ENCODE results near the gene FGGY.
"Not testable (repeated sequence)": the region's sequence is repeated elsewhere in the genome, so short reads cannot be mapped to it uniquely, and the experiment has no call there.

The FGGY gene

DNA sequence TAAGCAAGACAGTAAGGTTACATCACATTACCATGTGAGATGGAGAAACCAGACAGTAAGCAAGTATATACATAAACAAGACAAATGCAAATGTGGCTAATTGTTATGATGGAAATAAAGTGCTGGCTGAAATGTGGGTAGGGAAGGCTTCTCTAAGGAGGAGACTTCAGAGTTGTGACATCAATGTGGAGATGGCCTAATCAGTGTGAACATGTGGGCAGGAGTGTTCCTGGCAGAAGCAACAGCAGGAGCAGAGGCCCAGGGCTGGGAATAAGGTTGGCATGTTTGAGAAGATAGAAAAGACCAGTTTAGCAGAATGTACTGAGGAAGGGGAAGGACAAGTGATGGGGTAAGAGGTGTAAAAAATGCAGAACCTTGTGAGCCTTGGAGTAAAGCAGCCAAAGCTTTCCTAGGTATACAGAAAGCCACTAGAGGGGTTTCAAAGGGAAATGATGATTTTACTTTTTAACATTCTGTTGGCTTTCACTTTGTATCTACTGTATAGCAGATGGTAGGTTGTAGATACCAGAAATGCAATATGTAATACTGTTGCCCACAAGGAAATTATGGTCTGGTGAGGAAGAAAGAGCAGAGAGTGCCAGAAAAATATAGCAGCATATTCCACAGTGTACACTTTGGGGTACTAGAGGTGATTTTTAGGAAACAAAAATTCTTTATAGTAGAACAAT is 197.4 kb downstream of the FGGY start:
- DNase-seq = no peak

DNA sequence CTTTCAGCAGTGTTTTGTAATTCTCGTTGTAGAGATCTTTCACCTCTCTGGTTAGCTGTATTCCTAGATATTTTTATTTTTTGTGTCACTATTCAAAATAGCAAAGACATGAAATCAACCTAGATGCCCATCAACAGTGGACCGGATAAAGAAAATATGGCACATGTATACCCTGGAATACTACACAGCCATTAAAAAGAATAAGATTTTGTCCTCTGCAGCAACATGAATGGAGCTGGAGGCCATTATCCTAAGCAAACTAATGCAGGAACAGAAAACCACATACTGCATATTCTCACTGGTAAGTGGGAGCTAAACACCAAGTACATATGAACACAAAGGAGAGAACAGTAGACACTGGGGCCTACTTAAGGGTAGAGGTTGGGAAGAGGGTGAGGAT is 199.3 kb downstream of the FGGY start:
- not testable (repeated sequence) for DNase-seq

DNA sequence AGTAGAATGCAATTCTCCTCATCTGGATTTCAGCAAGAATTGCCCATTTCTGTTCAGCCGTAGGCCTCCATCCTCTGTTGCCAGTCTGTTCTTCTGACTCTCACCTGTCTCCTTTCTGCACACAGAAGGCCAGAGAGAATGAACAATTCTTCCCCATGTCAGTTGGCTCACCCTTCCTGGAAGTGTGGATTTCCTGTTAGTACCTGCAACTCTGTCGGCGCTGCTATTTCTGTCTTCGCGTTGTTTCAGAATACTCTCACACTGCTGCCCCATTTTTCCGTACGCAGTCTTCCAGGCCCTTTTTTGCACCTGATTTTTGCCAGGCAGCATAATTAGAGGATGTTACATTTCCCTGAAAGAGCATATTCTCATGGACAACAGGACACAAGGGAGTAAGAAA is 200.7 kb downstream of the FGGY start:
- DNase-seq = no peak

DNA sequence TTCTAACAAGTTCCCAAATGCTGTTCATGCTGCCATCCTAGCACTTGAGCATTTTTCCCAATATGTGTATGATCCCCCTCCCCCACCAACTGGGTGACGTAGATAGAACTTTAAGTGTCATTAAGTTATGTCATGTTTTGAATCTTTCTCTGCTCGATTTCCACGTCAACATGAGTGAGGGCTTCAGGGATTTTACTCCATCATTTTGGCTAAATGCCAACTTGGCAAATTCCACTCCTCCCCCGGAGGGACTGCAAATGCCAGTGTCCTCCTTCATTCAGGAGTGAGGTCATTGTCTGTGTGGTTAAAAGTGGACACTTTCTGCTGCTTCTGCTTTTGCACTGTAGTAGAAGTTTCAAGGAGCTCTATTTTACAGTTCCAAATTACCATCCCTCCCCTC is 201.7 kb downstream of the FGGY start:
- no peak for DNase-seq

DNA sequence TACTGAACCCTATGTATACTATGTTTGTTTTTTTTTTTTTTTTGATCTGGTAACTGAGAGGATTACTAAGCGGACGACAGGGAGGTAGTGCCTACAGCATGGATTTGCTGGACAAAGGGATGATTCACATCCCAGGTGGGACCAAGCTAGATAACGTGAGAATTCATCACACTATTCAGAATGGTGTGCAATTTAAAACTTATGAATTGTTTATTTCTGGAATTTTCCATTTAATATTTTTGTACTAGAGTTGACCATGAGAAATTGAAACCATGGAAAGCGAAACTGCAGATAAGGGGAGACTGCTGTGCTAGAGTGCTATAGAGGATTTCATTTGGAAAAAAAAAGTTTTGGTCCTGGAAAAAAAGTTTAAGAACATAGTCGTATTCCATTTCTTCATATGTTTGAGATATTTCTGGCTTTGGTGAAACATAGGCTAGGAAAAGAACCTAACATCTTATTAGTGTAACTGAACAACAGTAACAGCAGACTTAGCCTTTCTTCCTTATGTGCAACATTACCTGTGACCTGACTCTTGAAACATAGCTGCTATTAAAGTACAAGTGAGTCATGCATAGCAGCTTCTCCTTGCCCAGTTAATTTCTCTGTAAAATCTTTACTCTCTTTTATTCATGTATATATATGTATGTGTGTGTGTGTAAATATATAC is 202.5 kb downstream of the FGGY start:
- no peak for DNase-seq

DNA sequence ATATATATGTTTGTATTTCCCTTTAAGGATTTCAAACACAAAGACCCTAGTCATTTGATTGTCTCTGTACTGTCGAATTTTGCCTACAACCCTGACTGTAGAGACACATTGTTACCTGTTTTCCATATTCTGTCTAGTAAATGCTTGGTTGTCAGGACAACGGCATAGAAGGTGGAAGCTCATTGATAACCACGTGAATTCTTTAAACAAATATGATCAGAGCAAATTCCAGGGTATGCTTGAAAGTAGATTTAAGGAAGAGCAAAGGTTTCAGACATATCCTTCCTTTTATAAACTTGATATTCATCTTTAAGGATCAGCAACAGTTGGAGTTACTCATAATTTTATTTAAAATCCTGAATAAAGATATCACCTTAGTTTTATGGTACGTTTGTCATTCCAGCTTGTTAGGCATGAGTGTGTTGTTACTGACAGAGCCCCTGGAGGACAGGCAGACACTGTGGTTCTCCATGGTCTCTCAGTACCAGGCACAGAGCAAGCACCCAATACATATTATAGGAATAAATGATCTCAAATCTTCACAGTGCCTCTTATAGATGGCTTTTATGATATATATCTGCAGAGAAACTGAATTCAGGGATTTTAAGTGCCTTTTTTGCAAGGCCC is 203.2 kb downstream of the FGGY start:
- DNase-seq = no peak

DNA sequence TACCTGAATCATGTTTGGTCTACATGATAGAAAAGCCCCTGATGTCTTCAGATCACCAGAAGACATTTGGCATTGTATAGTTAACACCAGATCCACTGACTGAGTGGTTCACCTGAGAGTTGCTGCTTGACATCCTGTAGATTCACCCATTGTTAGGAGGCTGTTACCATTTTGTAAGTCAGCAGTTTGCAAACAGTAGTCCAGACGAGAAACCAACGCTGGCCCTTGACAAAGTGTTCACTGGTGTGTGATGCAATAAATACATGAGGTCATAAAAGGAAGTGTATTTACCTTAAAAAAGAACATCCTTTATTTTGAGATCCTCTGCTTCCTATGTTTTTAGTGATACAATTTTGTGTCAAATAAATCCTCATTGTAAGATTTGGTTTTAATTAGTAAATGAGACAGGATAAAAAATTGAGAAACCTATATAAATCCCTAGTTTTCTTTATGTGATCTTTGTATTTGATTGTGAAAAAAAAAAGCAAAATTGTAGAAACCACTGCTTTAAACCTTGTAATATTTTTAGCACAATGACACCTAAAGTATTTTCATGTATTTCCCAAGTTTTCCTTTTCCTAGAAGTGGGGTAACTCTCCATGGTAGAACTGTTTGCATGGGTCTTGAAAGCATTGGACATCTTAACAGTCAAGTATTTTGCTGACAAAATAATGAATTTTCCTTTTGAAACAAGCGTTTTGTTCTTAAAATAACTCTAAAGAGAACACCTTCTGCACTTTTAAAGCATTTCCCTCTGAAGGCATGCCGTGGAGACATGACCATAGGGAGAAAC is 204.3 kb downstream of the FGGY start:
- no peak for DNase-seq

DNA sequence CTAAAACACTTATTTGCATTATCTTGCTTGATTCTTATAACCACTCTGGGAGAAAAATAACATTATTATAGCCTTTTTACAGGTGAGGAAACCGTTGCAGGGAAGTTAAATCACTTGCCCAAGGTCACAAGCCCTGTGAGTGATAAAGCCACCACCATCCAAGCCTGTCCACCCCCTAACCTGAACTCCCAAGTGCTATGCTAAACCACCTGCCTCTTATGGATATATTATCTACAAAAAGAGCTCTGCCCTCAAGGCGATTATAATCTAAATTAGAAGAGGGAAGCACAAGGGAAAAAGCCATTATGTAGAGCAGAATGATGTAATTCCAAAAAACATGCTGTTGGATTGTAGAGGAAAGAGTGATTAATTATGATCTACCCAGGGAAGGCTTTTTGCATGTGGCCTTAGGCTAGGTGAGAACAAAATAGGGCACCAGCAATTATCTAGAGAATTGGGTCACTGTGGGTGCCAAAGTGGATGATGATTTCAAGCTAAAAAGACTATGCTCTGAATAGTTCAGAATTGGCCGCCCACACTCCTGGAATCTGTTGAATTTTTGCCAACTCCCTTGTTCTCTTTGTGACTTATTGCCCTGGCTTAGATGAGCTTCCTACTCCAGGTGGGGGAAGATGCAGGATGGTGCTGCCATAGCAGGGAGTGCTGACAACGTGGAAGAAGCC is 205.3 kb downstream of the FGGY start:
- no peak for DNase-seq

DNA sequence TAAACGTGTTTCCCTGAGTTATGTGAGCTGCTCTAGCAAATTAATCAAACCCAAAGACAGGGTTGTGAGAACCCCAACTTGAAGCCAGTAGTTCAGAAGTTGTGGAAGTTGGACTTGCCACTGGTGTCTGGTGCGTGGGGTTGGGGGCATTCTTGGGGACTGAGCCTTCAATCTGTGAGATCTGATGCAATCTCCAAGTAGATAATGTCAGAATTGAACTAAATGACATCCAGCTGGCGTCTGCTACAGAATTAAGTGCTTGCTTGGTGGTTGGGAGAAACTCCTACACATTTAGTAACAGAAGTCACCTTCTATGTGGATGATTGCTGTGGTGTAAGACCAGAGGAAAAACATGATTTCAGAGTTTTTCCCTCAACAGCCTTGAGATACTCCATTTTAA is 207.4 kb downstream of the FGGY start:
- no peak for DNase-seq

DNA sequence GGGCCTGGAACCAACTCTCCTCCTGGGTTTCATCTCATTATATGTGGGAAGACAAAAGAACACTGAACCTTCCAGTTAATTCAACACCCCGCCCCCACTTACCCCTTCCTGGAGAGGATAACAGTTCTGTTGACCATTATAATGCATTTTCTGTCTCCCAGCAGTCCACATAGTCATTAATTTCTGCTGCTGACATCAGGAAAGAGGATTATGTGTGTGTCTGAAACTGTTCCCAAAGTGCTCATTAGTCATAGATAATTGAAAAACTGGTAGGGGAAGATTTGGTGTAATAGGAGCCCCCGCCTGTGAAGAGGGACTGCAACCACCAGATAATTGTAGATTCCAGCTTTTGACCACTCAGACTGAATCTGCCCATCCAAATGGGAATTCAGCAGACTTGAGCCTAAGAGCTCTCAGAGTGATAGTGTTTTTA is 208.7 kb downstream of the FGGY start:
- no peak for DNase-seq

DNA sequence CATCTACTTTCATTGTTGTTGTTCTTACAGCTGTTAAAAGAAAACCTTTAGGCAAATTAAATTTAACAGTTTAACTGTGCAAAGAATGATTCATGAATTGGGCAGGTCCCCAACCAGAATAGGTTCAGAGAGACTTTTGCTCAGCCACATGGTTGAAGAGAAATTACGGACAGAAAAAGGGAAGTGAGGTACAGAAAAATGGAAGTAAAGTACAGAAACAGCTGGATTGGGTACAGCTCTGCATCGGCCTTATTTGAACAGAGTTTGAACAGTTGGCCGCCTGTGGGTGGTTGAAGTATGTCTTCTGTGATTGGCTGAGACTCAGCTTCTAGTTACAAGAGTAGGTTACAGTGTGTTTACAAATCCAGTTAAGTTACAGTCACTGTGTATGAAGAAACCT is 210.1 kb downstream of the FGGY start:
- no peak for DNase-seq

DNA sequence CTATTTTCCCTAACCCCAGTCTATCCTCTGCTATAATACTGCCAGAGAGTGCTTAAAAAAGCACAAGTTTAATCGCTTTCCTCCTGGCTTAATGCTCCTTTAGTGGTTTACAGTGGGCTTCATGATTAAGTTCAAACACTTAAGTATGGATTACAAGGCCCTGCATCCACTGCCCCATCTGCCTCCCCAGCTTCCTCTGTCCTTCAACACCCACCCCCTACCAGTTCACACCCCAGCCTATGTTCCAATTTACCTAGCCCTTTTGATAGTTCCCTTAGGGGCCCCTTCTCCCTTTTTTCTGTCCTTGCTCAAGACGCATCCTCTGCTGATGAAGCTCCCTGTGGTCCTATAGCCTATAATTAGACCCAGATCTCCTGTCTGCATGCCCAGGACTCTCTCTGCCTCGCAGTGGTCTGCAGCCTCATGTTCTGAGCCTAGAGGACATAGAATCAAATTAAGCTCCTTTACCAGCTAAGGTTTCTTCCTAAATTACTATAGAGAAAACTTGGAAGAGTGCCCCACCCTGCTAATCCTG is 212.5 kb downstream of the FGGY start:
- DNase-seq = no peak

DNA sequence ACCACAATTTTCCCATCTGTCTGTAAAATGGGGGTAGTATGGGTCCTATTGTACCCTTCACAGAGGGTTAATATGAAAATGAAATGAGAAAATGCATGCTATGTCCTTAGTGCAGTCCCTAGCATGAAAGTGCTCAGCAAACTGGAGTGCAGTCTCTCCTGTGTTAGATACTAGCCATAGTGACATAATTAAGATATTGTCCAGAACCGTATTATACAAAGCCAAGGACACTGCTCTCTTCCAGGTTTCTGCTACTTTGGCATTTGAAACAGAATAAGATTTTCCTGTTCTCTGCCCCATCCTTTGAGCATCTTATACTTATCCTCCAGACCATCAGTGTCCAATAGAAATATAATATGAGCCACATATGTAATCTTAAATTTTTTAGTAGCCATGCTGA is 213.4 kb downstream of the FGGY start:
- DNase-seq = no peak

DNA sequence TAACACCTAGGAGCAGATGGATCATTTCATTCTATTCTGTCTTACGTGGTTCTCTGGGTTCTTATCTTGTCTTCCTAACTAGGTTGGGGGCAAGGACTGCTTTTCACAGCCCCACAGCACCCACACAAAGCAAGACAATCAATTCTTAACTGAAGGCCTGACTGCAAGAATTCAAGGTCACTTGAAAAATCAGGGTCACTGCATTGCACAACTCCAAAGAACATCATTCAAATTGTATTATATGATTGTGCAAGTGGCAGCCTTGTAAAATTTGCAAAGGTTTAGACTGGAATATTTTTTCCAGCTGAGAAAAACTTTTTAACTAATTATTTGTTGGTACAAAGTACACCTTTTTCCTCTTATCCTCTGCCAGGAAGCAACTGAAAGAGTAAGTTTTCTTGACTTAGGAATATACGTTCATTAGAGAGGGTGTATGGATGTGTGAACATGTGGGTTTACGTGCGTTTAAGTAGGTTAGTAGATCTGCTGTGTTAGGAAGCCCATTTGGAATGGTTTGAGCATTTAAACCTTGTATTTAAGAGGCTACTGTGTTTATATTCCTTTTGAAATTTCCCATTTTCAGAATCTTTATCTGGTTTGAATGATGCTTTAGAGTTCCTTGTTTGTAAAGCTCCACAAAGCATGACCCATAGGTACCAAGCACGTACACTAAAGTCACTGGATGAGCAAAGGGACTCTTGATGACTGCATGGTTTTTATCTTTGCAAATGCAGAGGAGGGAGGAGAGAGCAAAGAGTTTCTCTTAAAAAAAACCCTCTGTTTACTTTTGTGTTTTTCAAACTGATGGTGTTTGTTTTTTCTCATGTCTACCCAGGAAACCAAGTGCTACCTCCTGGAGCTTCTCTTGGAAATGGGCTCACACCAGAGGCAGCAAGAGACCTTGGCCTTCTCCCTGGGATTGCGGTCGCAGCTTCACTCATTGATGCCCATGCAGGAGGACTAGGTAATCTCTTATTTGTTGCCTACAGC is 214.9 kb downstream of the FGGY start:
- no peak for DNase-seq

DNA sequence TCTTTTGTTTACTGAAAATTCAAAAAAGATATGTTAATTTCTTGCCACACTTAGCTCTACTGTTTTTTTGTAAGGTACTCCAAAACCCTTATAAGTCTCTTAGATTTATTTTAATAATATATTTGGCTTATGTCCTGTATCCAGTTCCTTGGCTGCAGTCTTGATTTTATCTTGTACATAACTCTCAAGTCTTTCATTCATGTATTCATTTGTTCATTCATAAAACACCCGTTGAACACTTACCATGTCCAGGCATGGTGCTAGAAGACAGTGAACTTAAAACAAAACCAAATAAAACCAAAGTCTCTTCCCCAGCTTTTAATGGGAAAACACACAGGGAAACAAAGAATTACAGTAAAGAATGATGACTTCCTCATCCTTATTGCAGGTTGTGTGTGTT is 215.8 kb downstream of the FGGY start:
- DNase-seq = no peak

DNA sequence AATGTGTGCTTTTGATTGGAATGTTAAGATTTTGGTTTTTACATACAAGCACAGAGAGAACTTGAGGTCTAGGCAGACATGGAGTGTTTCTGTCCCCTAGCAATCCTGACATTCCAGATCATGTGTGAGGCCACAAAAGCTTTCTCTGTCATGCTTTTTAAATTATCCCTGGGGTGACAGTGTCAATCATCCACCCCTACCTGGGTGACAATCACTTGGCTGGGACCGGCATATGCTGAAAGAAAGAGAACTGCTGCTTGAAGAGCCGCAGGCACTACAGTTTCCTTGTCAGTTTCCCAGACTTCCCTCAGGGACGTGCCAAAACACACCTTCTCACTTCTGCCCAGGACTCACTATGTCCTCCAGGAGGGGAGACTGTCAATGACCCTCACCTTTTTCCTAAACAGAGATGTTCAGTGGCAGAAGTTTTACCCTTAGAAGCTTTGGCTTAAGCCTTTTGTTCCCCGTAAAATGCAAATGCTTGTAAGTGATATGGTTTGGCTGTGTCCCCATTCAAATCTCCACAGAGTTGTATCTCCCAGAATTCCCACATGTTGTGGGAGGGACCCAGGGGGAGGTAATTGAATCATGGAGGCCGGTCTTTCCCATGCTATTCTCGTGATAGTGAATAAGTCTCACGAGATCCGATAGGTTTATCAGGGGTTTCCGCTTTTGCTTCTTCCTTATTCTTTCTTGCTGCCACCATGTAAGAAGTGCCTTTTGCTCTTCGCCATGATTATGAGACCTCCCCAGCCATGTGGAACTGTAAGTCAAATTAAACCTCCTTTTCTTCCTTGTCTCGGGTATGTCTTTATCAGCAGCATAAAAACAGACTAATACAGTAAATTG is 217.4 kb downstream of the FGGY start:
- no peak for DNase-seq

DNA sequence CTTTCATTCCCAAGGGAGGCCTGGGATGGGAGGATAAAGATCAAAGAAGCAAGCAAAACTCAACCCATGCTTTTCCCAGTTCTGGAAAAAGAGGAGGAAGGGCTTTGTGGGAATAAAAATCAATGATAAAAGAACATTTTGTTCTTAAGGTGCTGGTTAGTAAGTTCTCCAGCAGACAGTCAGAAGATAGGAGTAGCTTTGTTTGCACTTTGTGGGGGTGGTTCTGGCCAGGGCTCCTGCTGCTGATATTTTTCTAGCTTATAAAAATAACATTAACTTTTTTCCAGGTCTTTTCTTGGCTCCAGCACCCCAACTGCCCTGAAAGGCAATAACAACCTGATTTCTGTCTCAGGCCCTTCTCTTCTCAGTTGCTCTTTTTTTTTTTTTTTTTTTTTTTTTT is 220.0 kb downstream of the FGGY start:
- DNase-seq = no peak

DNA sequence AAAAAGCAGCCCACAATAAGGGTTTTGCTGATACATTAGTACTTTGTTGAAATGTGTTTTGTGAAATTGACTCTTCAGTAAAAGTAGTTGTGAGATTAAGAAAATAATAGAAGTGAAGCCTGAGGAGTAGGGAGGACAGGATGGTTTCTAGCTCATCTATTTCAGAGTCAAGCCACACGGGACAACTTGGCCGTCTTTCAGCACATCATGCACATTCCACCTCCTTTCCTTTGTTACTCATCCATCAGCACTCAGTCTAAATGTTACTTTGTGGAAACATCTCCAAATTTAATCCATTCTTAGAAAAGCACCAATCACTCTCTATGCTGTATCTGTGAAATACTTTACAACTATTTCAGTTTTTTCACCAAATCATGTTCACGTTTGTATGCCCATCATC is 223.3 kb downstream of the FGGY start:
- DNase-seq = no peak

DNA sequence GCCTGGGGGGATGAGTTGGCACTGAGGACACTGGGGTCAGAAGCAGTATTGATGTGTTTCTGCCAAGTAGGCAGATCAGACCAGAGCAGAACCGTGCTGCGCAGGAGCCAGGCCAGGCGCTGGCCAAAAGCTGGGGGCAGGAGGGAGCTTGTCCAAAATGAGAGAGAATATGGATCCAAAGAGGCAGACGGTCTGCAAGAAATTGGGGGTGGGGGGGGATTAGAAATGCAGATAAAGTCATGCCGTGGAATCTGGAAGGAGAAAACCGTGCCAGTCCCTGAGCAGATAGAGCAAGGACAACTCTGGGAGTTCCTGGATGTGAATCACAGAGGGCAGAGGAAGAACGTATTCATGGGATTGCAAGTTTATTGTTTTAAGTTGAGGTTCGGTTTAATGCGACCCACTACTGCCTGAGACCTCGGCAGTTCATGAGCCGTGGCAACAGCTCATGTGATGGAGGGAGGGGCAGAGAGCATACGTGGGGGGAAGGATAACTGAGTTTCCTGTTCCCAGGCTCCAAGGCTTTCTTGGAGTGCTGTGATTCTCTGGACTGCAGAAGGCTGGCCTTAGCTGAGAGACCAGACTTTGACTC is 224.0 kb downstream of the FGGY start:
- DNase-seq = no peak

DNA sequence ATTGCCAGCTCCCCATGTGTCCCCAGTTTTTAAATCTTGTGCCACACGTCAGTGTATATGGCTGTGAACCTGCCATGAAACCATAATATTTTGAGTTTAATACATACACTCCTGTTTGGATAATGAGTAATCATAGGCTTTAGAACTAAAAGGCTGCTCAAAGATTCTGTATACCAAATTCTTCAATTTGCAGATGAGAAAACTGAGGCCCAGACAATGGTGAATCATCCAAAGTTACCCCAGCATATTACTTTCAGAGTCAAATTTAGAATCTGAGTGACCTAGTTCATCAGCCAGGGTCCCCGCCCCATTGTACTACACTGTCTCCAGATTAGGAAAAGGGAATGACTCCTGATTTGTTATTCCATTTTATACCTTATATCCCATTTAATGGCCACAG is 224.6 kb downstream of the FGGY start:
- DNase-seq = no peak

All from CD4-positive, alpha-beta T cell treated with Interleukin-6 for 4 hours (primary cell).